Naive thymus-derived CD4-positive, alpha-beta T cell (primary cell): ENCODE data around the gene NEURL1B. TPM values are rescaled to one million over a fixed set of nuclear protein-coding genes. Genes with fewer than 3 reads are reported as not detected.

Experiments
- ATAC-seq: fragments of 150-1000 bp; cut with Tn5 transposase; 2 replicates; pipeline ENCODE4 v1.10.0; 2021; ENCODE audit warnings: mild to moderate bottlenecking, moderate library complexity
- CTCF ChIA-PET: fragments of 350-600 bp; sonication (Branson Sonifier 250); formaldehyde crosslinking; loops from one replicate; lab custom pipeline; 2021; ENCODE audit warnings: antibody characterized with exemption; lab: Charles Lee
- POLR2A ChIA-PET: fragments of 350-600 bp; sonication (Branson Sonifier 250); formaldehyde crosslinking; loops from one replicate; lab custom pipeline; 2021; ENCODE audit warnings: antibody characterized with exemption, inconsistent platforms; lab: Charles Lee
- DNase-seq, 9 donors: peaks; one replicate each; pipeline versions ENCODE4 v3.0.0 to v3.0.0-alpha.2; 2020 to 2022; ENCODE audit warnings: mixed read lengths in 1 of 9
- H3K27ac ChIP-seq: one replicate; pipeline ENCODE4 v1.7.0; 2013; ENCODE audit warnings: mild to moderate bottlenecking, low read depth, low read length, moderate library complexity
- H3K27me3 ChIP-seq, 2 donors: one replicate each; pipeline ENCODE4 v1.7.0; 2013; ENCODE audit warnings: low read length in 2 of 2, mild to moderate bottlenecking in 2 of 2, moderate library complexity in 2 of 2; ENCODE audit not compliant: control insufficient read depth in 2 of 2, insufficient read depth in 2 of 2
- H3K36me3 ChIP-seq, 3 experiments: 1 replicate in 2 of 3; 2 replicates in 1 of 3; pipeline ENCODE4 v1.7.0; 2013; ENCODE audit warnings: low read length in 3 of 3, mild to moderate bottlenecking in 3 of 3, moderate library complexity in 1 of 3; ENCODE audit not compliant: insufficient read depth in 3 of 3, control insufficient read depth in 2 of 3
- H3K4me1 ChIP-seq, 2 donors: one replicate each; pipeline ENCODE4 v1.7.0; 2013; ENCODE audit warnings: low read length in 2 of 2, mild to moderate bottlenecking in 2 of 2, moderate library complexity in 1 of 2; ENCODE audit not compliant: control insufficient read depth in 2 of 2, insufficient read depth in 2 of 2
- H3K4me3 ChIP-seq: 2 replicates; pipeline ENCODE4 v1.7.0; 2013; ENCODE audit warnings: mild to moderate bottlenecking, low read length
- H3K9me3 ChIP-seq, 3 experiments: 1 replicate in 2 of 3; 2 replicates in 1 of 3; pipeline ENCODE4 v1.7.0; 2013; ENCODE audit warnings: low read length in 3 of 3; ENCODE audit not compliant: control insufficient read depth in 2 of 3
- H3K27ac Mint-ChIP-seq, 9 donors: one replicate each; pipeline ENCODE4 v1.8.0; 2020 to 2022; ENCODE audit warnings: mixed read lengths in 9 of 9, mild to moderate bottlenecking in 8 of 9, moderate library complexity in 5 of 9, inconsistent platforms in 2 of 9
- H3K27me3 Mint-ChIP-seq, 5 donors: one replicate each; pipeline ENCODE4 v1.8.0; 2021 to 2022; ENCODE audit warnings: mixed read lengths in 5 of 5, mild to moderate bottlenecking in 1 of 5
- H3K36me3 Mint-ChIP-seq, 5 donors: one replicate each; pipeline ENCODE4 v1.8.0; 2020 to 2022; ENCODE audit warnings: mixed read lengths in 5 of 5, mild to moderate bottlenecking in 3 of 5, inconsistent platforms in 1 of 5
- H3K4me1 Mint-ChIP-seq, 7 donors: one replicate each; pipeline ENCODE4 v1.8.0; 2020 to 2022; ENCODE audit warnings: mixed read lengths in 7 of 7, mild to moderate bottlenecking in 3 of 7, inconsistent platforms in 1 of 7
- H3K4me3 Mint-ChIP-seq, 10 donors: one replicate each; pipeline ENCODE4 v1.8.0; 2020 to 2022; ENCODE audit warnings: mild to moderate bottlenecking in 10 of 10, mixed read lengths in 10 of 10, moderate library complexity in 6 of 10, inconsistent platforms in 2 of 10
- H3K9me3 Mint-ChIP-seq, 11 donors: one replicate each; pipeline ENCODE4 v1.8.0; 2020 to 2022; ENCODE audit warnings: mixed read lengths in 11 of 11, mild to moderate bottlenecking in 4 of 11, inconsistent platforms in 1 of 11, moderate library complexity in 1 of 11
- intact Hi-C, 2 donors: fragments of 100-400 bp; cut with micrococcal nuclease; formaldehyde crosslinking; loops; one replicate each; pipeline ENCODE4 v1.15.1; 2023
- polyA plus RNA-seq, 2 donors: library from polyadenylated mRNA; unstranded; fragments of 300-500 nt; fragmentation: Illumina TruSeq; gene quantifications; one replicate each; pipeline ENCODE4 v1.2.3, GENCODE V29; 2021
- total RNA-seq, 6 experiments: library from RNA in 5 of 6; stranded (reverse) in 5 of 6; gene quantifications; 1 replicate in 5 of 6; 2 replicates in 1 of 6; pipeline ENCODE4 v1.2.3 and lab custom pipeline; 2021 to 2026

The NEURL1B gene
- total and polyA plus RNA-seq, 7 experiments from 2014 or later, result 0.05 to 3.4 (median 0.27) TPM; not detected in 1

- Mint-ChIP-seq H3K27ac (no peak overlapping the region), H3K9me3 (peaks cover 0 to 4% (median 0%) of the 10 kb centered on the region in 11 donors), H3K4me3 (no peak overlapping the region), H3K27me3 (peaks cover 0 to 19% (median 0%) of the 10 kb centered on the region in 5 donors), H3K4me1 (peaks cover 14 to 26% (median 16%) of the 10 kb centered on the region in 7 donors), H3K36me3 (no peaks in the 10 kb centered on the region)
- no peaks in the 10 kb centered on the region for H3K9me3 ChIP-seq
- no peak overlapping the region for H3K27ac ChIP-seq
- peaks cover 0 to 14% of the 10 kb centered on the region in 2 donors for H3K4me1 ChIP-seq
- ChIA-PET CTCF (interaction anchor here (0.5 to 1.0 kb wide), 2 partner anchors 10 to 291 kb away, joined by 3 read pairs; no protein-coding TSS in a partner anchor), POLR2A (interaction anchor here (0.6 kb wide), 1 partner anchor 9 kb away, joined by 3 read pairs; no protein-coding TSS in a partner anchor)
- DNase-seq (no peak), ATAC-seq (no peak)
- H3K4me3 ChIP-seq, result no peak overlapping the region
- H3K27me3 ChIP-seq, result no peaks in the 10 kb centered on the region
- H3K36me3 ChIP-seq, result no peaks in the 10 kb centered on the region
- intact Hi-C loops, result loop anchor here (5.0 to 10.0 kb wide), 2 partner anchors 44 to 682 kb away; partner anchors contain the start of genes FBXW11 (in 1 of the 2) and NEURL1B (in 1 of the 2)
These were observed 45.7 kb downstream of the NEURL1B start for GRCh38 chr5:172686539-172687390.

- Histone ChIP-seq H3K27me3 (no peaks in the 10 kb centered on the region), H3K27ac (peak overlapping the region; percentile 64), H3K4me1 (peaks cover 0 to 14% of the 10 kb centered on the region in 2 donors), H3K4me3 (no peak overlapping the region), H3K36me3 (no peaks in the 10 kb centered on the region), H3K9me3 (no peaks in the 10 kb centered on the region)
- DNase-seq (no peak), ATAC-seq (no peak)
- no peaks in the 10 kb centered on the region for H3K36me3 Mint-ChIP-seq
- H3K4me3 Mint-ChIP-seq, result peak overlapping the region in 1 of 10 donors; percentile 3
- H3K9me3 Mint-ChIP-seq, result peaks cover 0 to 1% (median 0%) of the 10 kb centered on the region in 11 donors
- intact Hi-C loops, result loop anchor here (5.0 to 10.0 kb wide), 2 partner anchors 46 to 683 kb away; partner anchors contain the start of genes FBXW11 (in 1 of the 2) and NEURL1B (in 1 of the 2)
- H3K27me3 Mint-ChIP-seq, result peaks cover 0 to 10% (median 0%) of the 10 kb centered on the region in 5 donors
- POLR2A ChIA-PET, result interaction anchor here (0.7 to 1.2 kb wide), 2 partner anchors 9 to 13 kb away, joined by 3 to 4 read pairs; no protein-coding TSS in a partner anchor
- peak overlapping the region; percentile 58 to 91 (median 85) for H3K27ac Mint-ChIP-seq
- peaks cover 10 to 23% (median 16%) of the 10 kb centered on the region in 7 donors for H3K4me1 Mint-ChIP-seq
- CTCF ChIA-PET, result interaction anchor here (1.0 to 1.6 kb wide), 3 partner anchors 9 to 236 kb away, joined by 3 to 10 read pairs (median 4); no protein-coding TSS in a partner anchor
These were observed 46.9 kb downstream of the NEURL1B start for GRCh38 chr5:172687940-172688339.

GRCh38 chr5:172688349-172689217 lies 47.5 kb downstream of the NEURL1B start:
- Mint-ChIP-seq H3K9me3 (no peaks in the 10 kb centered on the region), H3K36me3 (no peaks in the 10 kb centered on the region), H3K4me3 (peak overlapping the region in 3 of 10 donors; percentile 3 to 41 (median 17)), H3K27ac (peak overlapping the region; percentile 73 to 91 (median 85)), H3K27me3 (peaks cover 0 to 9% (median 0%) of the 10 kb centered on the region in 5 donors), H3K4me1 (peaks cover 9 to 21% (median 16%) of the 10 kb centered on the region in 7 donors)
- peaks cover 0 to 14% of the 10 kb centered on the region in 2 donors for H3K4me1 ChIP-seq
- DNase-seq (peak in 8 of 9 donors; percentile 38 to 62 (median 48)), ATAC-seq (peak; percentile 68)
- no peaks in the 10 kb centered on the region for H3K9me3 ChIP-seq
- no peaks in the 10 kb centered on the region for H3K27me3 ChIP-seq
- H3K27ac ChIP-seq, result peak overlapping the region; percentile 64
- H3K4me3 ChIP-seq, result no peak overlapping the region
- ChIA-PET POLR2A (interaction anchor here (0.7 to 1.3 kb wide), 3 partner anchors 9 to 297 kb away, joined by 3 to 4 read pairs (median 4); no protein-coding TSS in a partner anchor), CTCF (interaction anchor here (0.5 to 1.6 kb wide), 4 partner anchors 8 to 237 kb away, joined by 3 to 10 read pairs (median 4); no protein-coding TSS in a partner anchor)
- no peaks in the 10 kb centered on the region for H3K36me3 ChIP-seq
- intact Hi-C loops, result loop anchor here (5.0 to 10.0 kb wide), 2 partner anchors 46 to 684 kb away; partner anchors contain the start of genes FBXW11 (in 1 of the 2) and NEURL1B (in 1 of the 2)

- H3K4me1 Mint-ChIP-seq, result peaks cover 9 to 20% (median 16%) of the 10 kb centered on the region in 7 donors
- peaks cover 0 to 7% (median 0%) of the 10 kb centered on the region in 5 donors for H3K27me3 Mint-ChIP-seq
- Histone ChIP-seq H3K36me3 (no peaks in the 10 kb centered on the region), H3K27me3 (no peaks in the 10 kb centered on the region), H3K9me3 (no peaks in the 10 kb centered on the region), H3K27ac (peak overlapping the region; percentile 64), H3K4me1 (peaks cover 0 to 14% of the 10 kb centered on the region in 2 donors), H3K4me3 (no peak overlapping the region)
- no peaks in the 10 kb centered on the region for H3K36me3 Mint-ChIP-seq
- DNase-seq, result no peak
- H3K4me3 Mint-ChIP-seq, result peak overlapping the region in 1 of 10 donors; percentile 17
- peak overlapping the region; percentile 73 to 91 (median 85) for H3K27ac Mint-ChIP-seq
- H3K9me3 Mint-ChIP-seq, result no peaks in the 10 kb centered on the region
- ATAC-seq, result no peak
- ChIA-PET CTCF (interaction anchor here (0.5 to 1.6 kb wide), 4 partner anchors 8 to 210 kb away, joined by 3 to 10 read pairs (median 4); no protein-coding TSS in a partner anchor), POLR2A (interaction anchor here (1.2 to 1.3 kb wide), 2 partner anchors 8 to 297 kb away, joined by 4 read pairs; no protein-coding TSS in a partner anchor)
- intact Hi-C loops, result loop anchor here (5.0 to 10.0 kb wide), 2 partner anchors 47 to 684 kb away; partner anchors contain the start of genes FBXW11 (in 1 of the 2) and NEURL1B (in 1 of the 2)
These were observed 48.1 kb downstream of the NEURL1B start for GRCh38 chr5:172689218-172689572.

GRCh38 chr5:172689801-172690200 lies 48.7 kb downstream of the NEURL1B start:
- intact Hi-C loops, result loop anchor here (5.0 to 10.0 kb wide), 2 partner anchors 48 to 685 kb away; partner anchors contain the start of genes FBXW11 (in 1 of the 2) and NEURL1B (in 1 of the 2)
- no peak overlapping the region for H3K27ac ChIP-seq
- CTCF ChIA-PET, result interaction anchor here (0.6 kb wide), 1 partner anchor 21 kb away, joined by 3 read pairs; no protein-coding TSS in a partner anchor
- ATAC-seq (no peak), DNase-seq (no peak)
- no peaks in the 10 kb centered on the region for H3K9me3 Mint-ChIP-seq
- no peaks in the 10 kb centered on the region for H3K27me3 ChIP-seq
- no peaks in the 10 kb centered on the region for H3K36me3 Mint-ChIP-seq
- H3K27ac Mint-ChIP-seq, result peak overlapping the region in 1 of 9 donors; percentile 18
- H3K4me1 ChIP-seq, result peaks cover 0 to 14% of the 10 kb centered on the region in 2 donors
- POLR2A ChIA-PET, result interaction anchor here (1.3 kb wide), 1 partner anchor 296 kb away, joined by 4 read pairs; no protein-coding TSS in a partner anchor
- H3K27me3 Mint-ChIP-seq, result peaks cover 0 to 3% (median 0%) of the 10 kb centered on the region in 5 donors
- no peak overlapping the region for H3K4me3 ChIP-seq
- no peaks in the 10 kb centered on the region for H3K9me3 ChIP-seq
- no peak overlapping the region for H3K4me3 Mint-ChIP-seq
- H3K4me1 Mint-ChIP-seq, result peaks cover 9 to 16% (median 15%) of the 10 kb centered on the region in 7 donors
- H3K36me3 ChIP-seq, result no peaks in the 10 kb centered on the region
